ENCODE measurements around the gene APOBEC2. TPM values are rescaled to one million over a fixed set of nuclear protein-coding genes. Genes with fewer than 3 reads are reported as not detected.

Gene APOBEC2
- total and polyA plus RNA-seq, 9 of the 15 experiments (the other 6 are each of a cell fraction or from before 2014, with no cell fraction given) = 0.25 to 1.6 TPM; not detected in 7

- ATAC-seq (no peak), FAIRE-seq (no peak), DNase-seq (ENCODE audit: extremely low read depth in 1 of 4, low spot score in 3 of 4) (no peak)
- ChIA-PET CTCF (ENCODE audit: low intra/inter-chr PET ratio) (no interaction called here), POLR2A (interaction anchor here (0.6 kb wide), 1 partner anchor 1373 kb away, joined by 3 read pairs; no protein-coding TSS in a partner anchor)
- peaks cover 7 to 26% of the 10 kb centered on the region in 2 experiments; a peak in 3 of 5 replicates for H3K27me3 ChIP-seq (ENCODE audit: control insufficient read depth in 2 of 2, insufficient read depth in 2 of 2, low read length in 2 of 2)
- intact Hi-C loops (cut with micrococcal nuclease) (no loop called here), in situ Hi-C loops (cut with MboI) (no loop called here)
- H2AFZ ChIP-seq (ENCODE audit: low read depth, low read length) = no peak overlapping the region
- H3K9ac ChIP-seq (ENCODE audit: insufficient read depth in 1 of 2, low read depth in 2 of 2, low read length in 2 of 2) = no peak overlapping the region
- H3K36me3 ChIP-seq (ENCODE audit: control insufficient read depth, insufficient read depth, low read length) = no peaks in the 10 kb centered on the region
- no peaks in the 10 kb centered on the region for H3K9me1 ChIP-seq (ENCODE audit: control insufficient read depth, insufficient read depth, low read length)
- no peak overlapping the region for H3K4me3 ChIP-seq
- no peaks in the 10 kb centered on the region for H3K79me2 ChIP-seq (ENCODE audit: control insufficient read depth, insufficient read depth, low read length)
- WGBS (ENCODE audit: insufficient coverage, low coverage, missing lambda C conversion rate) = 0% methylated on average over 2 of the region's 2 CpGs
- H3K9me3 ChIP-seq (replicated peaks; ENCODE audit: control insufficient read depth, insufficient read depth, low read depth, low read length) = no peaks in the 10 kb centered on the region
- H3K4me2 ChIP-seq (ENCODE audit: insufficient read depth, low read length) = no peak overlapping the region
- no peak overlapping the region for H3K27ac ChIP-seq (ENCODE audit: extremely low read depth, low read depth, low read length)
- H4K20me1 ChIP-seq (replicated peaks; ENCODE audit: control insufficient read depth, insufficient read depth, low read length) = no peaks in the 10 kb centered on the region; the same call in 1 of the 2 replicates
- TF ChIP-seq FOXJ2 (tag; IDR thresholded peaks at IDR 0.05) = no peak
- TF ChIP-seq ZNF764 (CRISPR knock-in tag; IDR thresholded peaks at IDR 0.05; ENCODE audit: low read depth) = no peak
- no peak for TF ChIP-seq NFATC3 (IDR thresholded peaks at IDR 0.05)
- TF ChIP-seq ZNF395 (CRISPR knock-in tag; IDR thresholded peaks at IDR 0.05) = no peak
- TF ChIP-seq SAFB2 (IDR thresholded peaks at IDR 0.05; ENCODE audit: borderline replicate concordance, low read depth, low read length, severe bottlenecking) = no peak
- no peak for TF ChIP-seq ZNF174 (CRISPR knock-in tag; IDR thresholded peaks at IDR 0.05)
- TF ChIP-seq NFXL1 (CRISPR knock-in tag; IDR thresholded peaks at IDR 0.05) = no peak
- no peak for TF ChIP-seq SUPT5H (IDR thresholded peaks at IDR 0.05)
- TF ChIP-seq HMG20A (CRISPR knock-in tag; conservative IDR thresholded peaks at IDR 0.05) = no peak
- no peak for TF ChIP-seq ZNF280B (CRISPR knock-in tag; IDR thresholded peaks at IDR 0.05)
- no peak for TF ChIP-seq TEAD1 (CRISPR knock-in tag; IDR thresholded peaks at IDR 0.05)
- no peaks in the 10 kb centered on the region for H3K4me1 ChIP-seq (replicated peaks in 1 of 2; ENCODE audit: control insufficient read depth in 2 of 2, insufficient read depth in 2 of 2, low read length in 2 of 2)
- no TSS peak for BruUV-seq (replicated peaks)
These were observed 41.3 kb upstream of the APOBEC2 start for GRCh38 chr6:41011673-41012072.

All from K562 (cell line).